SU-DHL-6 (cell line): ENCODE data around the gene PTPRN2.

Source experiments
- H2AFZ ChIP-seq: fragments of 200-600 bp; sonication (generic); 2 replicates; pipeline ENCODE4 v1.6.1; 2014; ENCODE audit warnings: low read depth, mild to moderate bottlenecking, moderate library complexity, mixed read lengths, antibody characterized with exemption, low read length; ENCODE audit not compliant: severe bottlenecking
- H3F3A ChIP-seq: fragments of 200-600 bp; shearing (Covaris generic); 2 replicates; pipeline ENCODE4 v1.6.0; 2016; ENCODE audit warnings: antibody characterized with exemption, mild to moderate bottlenecking; ENCODE audit not compliant: insufficient read depth
- H3K27ac ChIP-seq: fragments of 200-600 bp; sonication (generic); 2 replicates; pipeline ENCODE4 v1.5.1; 2016; ENCODE audit warnings: low read depth, mild to moderate bottlenecking, low read length, moderate library complexity, mixed read lengths
- H3K27me3 ChIP-seq: fragments of 200-600 bp; sonication (generic), shearing (Covaris generic); 2 replicates; pipeline ENCODE4 v1.6.0; 2014; ENCODE audit warnings: mild to moderate bottlenecking, low read length
- H3K36me3 ChIP-seq: fragments of 200-600 bp; sonication (generic); 2 replicates; pipeline ENCODE4 v1.6.1; 2014; ENCODE audit warnings: mild to moderate bottlenecking, low read length, mixed read lengths
- H3K4me2 ChIP-seq: fragments of 300-600, 200-600 bp; shearing (Covaris generic), sonication (generic); 2 replicates; pipeline ENCODE4 v1.6.0; 2014; ENCODE audit warnings: low read length, low read depth, mild to moderate bottlenecking; ENCODE audit not compliant: poor library complexity, severe bottlenecking
- H3K4me3 ChIP-seq: fragments of 200-600 bp; sonication (generic); 2 replicates; pipeline ENCODE4 v1.5.1; 2014; ENCODE audit warnings: antibody characterized with exemption, low read length, mild to moderate bottlenecking, mixed read lengths; ENCODE audit not compliant: insufficient read depth, poor library complexity, severe bottlenecking
- H3K79me2 ChIP-seq: fragments of 200-600 bp; sonication (generic); 2 replicates; pipeline ENCODE4 v1.6.1; 2014; ENCODE audit warnings: mild to moderate bottlenecking, low read length, moderate library complexity; ENCODE audit not compliant: insufficient read depth
- H3K9ac ChIP-seq: fragments of 200-600 bp; sonication (generic); 2 replicates; pipeline ENCODE4 v1.7.0; 2014; ENCODE audit warnings: mild to moderate bottlenecking, low read length
- H3K9me2 ChIP-seq: fragments of 200-600 bp; sonication (generic); replicated peaks from 2 replicates; pipeline ENCODE4 v1.6.1; 2014; ENCODE audit warnings: low read length; ENCODE audit not compliant: insufficient read depth
- H3K9me3 ChIP-seq: fragments of 200-600 bp; sonication (generic); 2 replicates; pipeline ENCODE4 v1.6.1; 2014; ENCODE audit warnings: low read length, mixed read lengths; ENCODE audit not compliant: insufficient read depth
- H4K20me1 ChIP-seq: fragments of 200-600 bp; sonication (generic); 2 replicates; pipeline ENCODE4 v1.6.1; 2014; ENCODE audit warnings: low read depth, mild to moderate bottlenecking, antibody characterized with exemption, low read length, moderate library complexity, mixed read lengths
- CTCF ChIP-seq: fragments of 200-600 bp; sonication (generic); IDR thresholded peaks from one replicate; pipeline ENCODE4 v1.5.1; 2017; ENCODE audit warnings: antibody characterized with exemption, mild to moderate bottlenecking, low read length, moderate library complexity; ENCODE audit not compliant: insufficient read depth, poor library complexity, severe bottlenecking
- EZH2phosphoT487 ChIP-seq: fragments of 200-600 bp; sonication (generic), shearing (Covaris generic); conservative IDR thresholded peaks from 2 replicates; pipeline ENCODE4 v1.6.1; 2018; ENCODE audit warnings: mild to moderate bottlenecking, antibody characterized with exemption, low read length, moderate library complexity, mixed read lengths

The PTPRN2 gene

GRCh38 chr7:158121441-158122045 is 466.1 kb downstream of the PTPRN2 start:
- Histone ChIP-seq H3K36me3 (no peaks in the 10 kb centered on the region), H4K20me1 (no peaks in the 10 kb centered on the region), H3K4me2 (no peak overlapping the region), H3K9ac (no peak overlapping the region), H3K79me2 (no peaks in the 10 kb centered on the region), H3K4me3 (no peak overlapping the region), H3K9me3 (no peaks in the 10 kb centered on the region), H2AFZ (no peak overlapping the region), H3F3A (no peaks in the 10 kb centered on the region), H3K27ac (no peak overlapping the region), H3K27me3 (no peaks in the 10 kb centered on the region), H3K9me2 (no peaks in the 10 kb centered on the region)
- TF ChIP-seq EZH2phosphoT487: no peak
- TF ChIP-seq CTCF: no peak

DNA sequence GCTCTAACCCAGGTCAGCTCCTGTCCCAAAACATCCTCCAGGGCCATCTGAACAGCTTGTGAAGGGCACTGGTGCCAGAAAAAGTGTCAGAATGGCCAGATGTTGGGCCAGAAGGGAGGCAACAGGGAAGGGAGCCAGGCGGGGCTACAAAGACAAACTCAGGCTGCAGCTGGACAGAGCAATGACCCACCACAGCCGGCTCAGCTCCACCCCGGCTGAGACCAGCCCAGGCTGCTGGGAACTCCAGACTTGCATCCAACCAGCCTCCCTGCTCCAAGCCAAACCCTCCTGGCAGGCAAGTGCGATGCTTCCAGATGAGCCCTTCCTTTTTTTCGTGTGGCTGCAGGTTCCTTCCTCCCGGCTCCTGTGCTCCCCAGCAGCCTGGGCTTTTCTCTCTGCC is 466.9 kb downstream of the PTPRN2 start:
- H3K27ac ChIP-seq: no peak overlapping the region
- no peaks in the 10 kb centered on the region for H4K20me1 ChIP-seq
- H3K9me2 ChIP-seq: no peaks in the 10 kb centered on the region
- H3F3A ChIP-seq: no peaks in the 10 kb centered on the region
- H2AFZ ChIP-seq: no peak overlapping the region
- H3K9me3 ChIP-seq: no peaks in the 10 kb centered on the region
- no peaks in the 10 kb centered on the region for H3K27me3 ChIP-seq
- no peaks in the 10 kb centered on the region for H3K79me2 ChIP-seq
- no peaks in the 10 kb centered on the region for H3K36me3 ChIP-seq
- no peak for TF ChIP-seq CTCF
- no peak for TF ChIP-seq EZH2phosphoT487
- H3K4me3 ChIP-seq: no peak overlapping the region
- H3K9ac ChIP-seq: no peak overlapping the region
- H3K4me2 ChIP-seq: no peak overlapping the region

GRCh38 chr7:158120316-158120715 is 467.3 kb downstream of the PTPRN2 start:
- Histone ChIP-seq H3K9me2 (no peaks in the 10 kb centered on the region), H3K36me3 (no peaks in the 10 kb centered on the region), H3K4me2 (no peak overlapping the region), H3K4me3 (no peak overlapping the region), H3K27me3 (no peaks in the 10 kb centered on the region), H4K20me1 (no peaks in the 10 kb centered on the region), H3K9ac (no peak overlapping the region), H3K27ac (no peak overlapping the region), H2AFZ (no peak overlapping the region), H3F3A (no peaks in the 10 kb centered on the region), H3K9me3 (no peaks in the 10 kb centered on the region), H3K79me2 (no peaks in the 10 kb centered on the region)
- TF ChIP-seq EZH2phosphoT487 (no peak), CTCF (no peak)
